Fibroblast of villous mesenchyme (primary cell): ENCODE data around the gene BRF1. TPM values are rescaled to one million over a fixed set of nuclear protein-coding genes. Genes with fewer than 3 reads are reported as not detected.

Experiments used
- DNase-seq: peaks from one replicate; pipeline ENCODE4 v3.0.0-alpha.2; 2010; ENCODE audit warnings: low read depth
- H3K4me3 ChIP-seq: 2 replicates; pipeline ENCODE4 v1.5.1; 2011; ENCODE audit warnings: low read depth, mild to moderate bottlenecking, low read length
- CTCF ChIP-seq: IDR thresholded peaks from 2 replicates; pipeline ENCODE4 v1.5.1; 2012; ENCODE audit warnings: low read depth, mild to moderate bottlenecking, low read length; ENCODE audit not compliant: insufficient read depth
- total RNA-seq: library from RNA; depleted of rRNA; stranded (reverse); fragments of >200 nt; gene quantifications from 2 replicates; pipeline ENCODE4 v1.2.3, GENCODE V29; 2012

The BRF1 gene
- total RNA-seq, 1 donor: 32.8 TPM

- DNase-seq: no peak
- no peak overlapping the region for H3K4me3 ChIP-seq
- TF ChIP-seq CTCF: no peak
Measured at GRCh38 chr14:105250986-105251385, 49.8 kb downstream of the BRF1 start.

- H3K4me3 ChIP-seq: no peak overlapping the region
- TF ChIP-seq CTCF: no peak
- DNase-seq: no peak
Measured at GRCh38 chr14:105250008-105250366, 50.8 kb downstream of the BRF1 start.

DNA sequence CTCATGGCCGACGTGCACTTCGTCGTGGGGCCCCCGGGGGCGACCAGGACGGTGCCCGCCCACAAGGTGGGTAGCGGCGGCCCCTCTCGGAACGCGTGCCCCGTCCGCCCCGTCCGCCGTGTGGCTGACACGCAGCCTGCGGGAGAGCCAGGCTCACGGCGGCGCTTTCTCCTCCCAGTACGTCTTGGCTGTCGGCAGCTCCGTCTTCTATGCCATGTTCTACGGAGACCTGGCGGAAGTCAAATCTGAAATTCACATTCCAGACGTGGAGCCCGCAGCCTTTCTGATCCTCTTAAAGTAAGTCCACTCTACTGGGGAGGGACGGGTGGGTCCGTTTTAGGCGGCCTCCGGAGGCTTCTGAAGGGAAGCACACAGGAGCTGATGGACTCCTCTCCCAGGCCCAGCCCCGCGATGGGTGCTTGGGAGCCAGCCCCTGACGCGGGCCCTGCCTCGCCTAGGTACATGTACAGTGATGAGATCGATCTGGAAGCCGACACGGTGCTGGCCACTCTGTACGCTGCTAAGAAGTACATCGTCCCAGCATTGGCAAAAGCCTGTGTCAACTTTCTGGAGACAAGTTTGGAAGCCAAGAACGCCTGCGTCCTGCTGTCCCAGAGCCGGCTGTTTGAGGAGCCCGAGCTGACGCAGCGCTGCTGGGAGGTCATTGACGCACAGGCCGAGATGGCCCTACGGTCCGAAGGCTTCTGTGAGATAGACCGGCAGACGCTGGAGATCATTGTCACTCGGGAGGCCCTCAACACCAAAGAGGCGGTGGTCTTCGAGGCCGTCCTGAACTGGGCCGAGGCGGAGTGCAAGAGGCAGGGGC lies 51.4 kb downstream of the BRF1 start:
- DNase-seq: peak; percentile 40
- H3K4me3 ChIP-seq: peak overlapping the region; percentile 62
- no peak for TF ChIP-seq CTCF

- H3K4me3 ChIP-seq: peak within 1 kb of the TSS; percentile 62
- TF ChIP-seq CTCF: no peak
- peak; percentile 85 for DNase-seq
Measured at GRCh38 chr14:105248368-105249181, 52.2 kb downstream of the BRF1 start, which contains the start of gene BTBD6. Gene BTBD6, plus strand, starts transcription at chr14:105248533. Its CDS starts 179 bp downstream, at chr14:105248712.

DNA sequence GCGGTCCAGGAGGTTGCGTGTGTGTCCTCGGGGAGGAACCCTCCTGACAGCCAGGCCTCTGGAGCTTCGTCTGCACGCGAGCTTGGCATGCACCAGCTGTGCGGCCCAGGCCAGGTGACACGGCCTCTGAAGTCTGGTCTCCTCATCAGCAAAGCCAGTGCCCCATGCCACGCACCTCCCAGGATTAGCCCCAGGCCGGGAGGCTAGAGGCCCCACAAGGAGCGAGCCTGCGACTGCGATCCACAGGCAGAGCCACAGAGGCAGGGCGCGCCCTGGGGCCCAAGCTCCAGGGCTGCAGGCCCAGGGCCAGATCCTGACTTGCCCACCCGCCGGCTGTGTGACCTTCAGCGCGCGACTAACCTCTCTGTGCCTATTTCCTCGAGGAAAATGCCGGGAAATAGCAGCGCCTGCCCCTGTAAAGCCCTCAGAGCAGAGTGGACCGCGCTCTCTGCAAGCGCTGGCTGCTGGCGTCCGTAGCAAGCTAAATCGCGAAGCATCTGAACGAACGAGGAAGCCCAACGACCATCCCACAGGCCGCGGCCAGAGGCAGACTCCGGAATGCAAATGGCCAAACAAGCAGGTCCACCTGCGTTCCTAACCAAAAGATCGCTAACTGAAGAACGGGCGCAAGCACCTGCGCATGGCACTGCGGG lies 53.0 kb downstream of the BRF1 start:
- DNase-seq: no peak
- H3K4me3 ChIP-seq: peak overlapping the region; percentile 62
- TF ChIP-seq CTCF: no peak

- no peak for TF ChIP-seq CTCF
- no peak for DNase-seq
- H3K4me3 ChIP-seq: no peak overlapping the region
Measured at GRCh38 chr14:105247026-105247425, 53.8 kb downstream of the BRF1 start.
